Fibroblast of the conjunctiva (primary cell): Measurements from ENCODE around the gene CLASP1.
"Not testable (repeated sequence)": the region's sequence is repeated elsewhere in the genome, so short reads cannot be mapped to it uniquely, and the experiment has no call there.

Source experiments
- DNase-seq: peaks from one replicate; pipeline ENCODE4 v3.0.0-alpha.2; 2010; ENCODE audit warnings: low read depth

Gene CLASP1

DNA sequence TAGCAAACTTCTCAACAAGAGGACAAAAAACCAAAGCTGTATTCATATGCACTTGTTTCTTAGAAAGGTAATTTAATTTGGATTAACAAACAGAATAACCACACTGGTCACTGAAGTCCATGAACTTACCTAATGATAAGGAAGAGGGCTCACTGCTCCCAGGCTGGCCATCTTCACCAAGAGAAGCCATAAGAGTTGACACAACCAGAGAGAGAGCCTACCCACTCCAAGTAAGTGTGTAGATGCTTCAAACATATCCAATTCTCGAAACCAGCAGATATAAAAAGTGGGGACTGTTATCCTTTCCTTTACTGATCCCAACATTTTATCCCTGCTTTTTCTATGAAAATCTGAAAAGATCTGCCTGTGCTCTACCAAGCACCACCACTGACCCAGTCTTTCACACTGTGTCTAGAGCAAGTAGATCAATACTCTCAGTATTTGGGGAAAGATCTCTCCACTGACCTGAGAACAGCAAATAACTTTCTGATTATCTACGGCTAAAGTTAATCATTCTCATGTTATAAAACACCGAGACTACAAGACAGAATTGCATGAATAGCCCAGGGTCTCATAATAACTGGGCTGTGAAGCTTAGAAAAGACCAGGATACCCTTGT, 230.1 kb downstream of the CLASP1 start:
- no peak for DNase-seq

DNA sequence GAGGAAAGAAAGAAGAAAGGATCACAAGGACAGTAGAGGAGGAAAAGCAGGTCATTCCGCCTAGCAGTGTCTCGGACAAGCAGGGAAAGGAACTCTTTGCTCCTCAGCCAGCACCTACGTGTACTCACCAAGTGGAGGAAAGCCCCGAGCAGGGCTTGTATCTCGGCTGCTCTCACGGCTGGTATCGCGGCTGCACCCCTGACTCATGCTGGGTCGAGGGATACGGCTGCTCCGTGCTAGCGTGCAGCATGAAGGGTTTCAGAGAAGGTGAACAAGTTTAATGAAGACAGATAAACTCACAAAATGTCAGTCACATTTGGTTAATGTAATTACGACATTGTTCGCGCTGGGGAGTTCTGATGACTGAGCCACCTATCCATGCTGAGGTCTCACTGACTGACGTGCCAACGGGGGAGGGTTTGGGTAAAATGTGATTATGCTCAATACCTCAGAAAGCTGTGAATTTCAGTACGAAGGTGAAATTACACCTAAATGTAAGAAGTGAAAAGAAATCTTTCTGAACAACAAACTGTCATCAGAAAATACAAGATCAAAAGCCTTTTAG, 230.7 kb downstream of the CLASP1 start:
- no peak for DNase-seq

DNA sequence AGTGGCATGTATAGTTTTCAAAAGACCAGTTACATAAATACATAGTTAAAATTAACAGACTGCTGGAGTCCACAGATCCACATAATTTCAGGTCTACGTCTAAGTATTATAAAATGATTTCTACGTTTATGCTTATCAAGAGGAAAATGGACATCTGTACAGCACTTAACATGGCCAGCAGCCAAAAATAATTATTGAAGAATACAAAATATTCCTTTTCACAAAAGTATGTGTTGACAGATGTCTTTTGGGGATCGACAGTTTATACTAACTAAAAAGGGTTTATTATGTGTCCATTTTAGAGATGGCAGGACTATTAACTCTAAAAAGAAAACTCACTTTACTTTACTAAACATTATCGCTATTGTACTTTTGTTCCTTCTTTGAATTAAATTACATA, 231.4 kb downstream of the CLASP1 start:
- no peak for DNase-seq

DNA sequence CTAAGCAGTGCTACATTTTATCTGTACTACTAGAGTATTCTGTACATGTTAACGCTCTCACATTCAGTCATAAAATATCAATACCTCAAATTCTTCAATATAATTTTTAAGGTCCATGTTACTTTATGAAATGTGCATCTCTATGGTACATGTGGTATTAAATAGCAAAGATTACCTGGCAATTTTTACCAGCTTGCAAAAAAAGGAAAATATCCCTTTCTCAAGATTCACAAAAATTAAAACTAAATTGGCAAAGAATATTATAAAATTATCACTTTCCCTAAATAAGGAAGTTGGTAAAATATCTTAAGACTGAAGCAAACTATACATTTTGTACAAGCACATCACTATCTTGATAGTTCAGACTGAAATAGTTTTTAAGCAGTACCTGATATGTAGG, 233.5 kb downstream of the CLASP1 start:
- no peak for DNase-seq

DNA sequence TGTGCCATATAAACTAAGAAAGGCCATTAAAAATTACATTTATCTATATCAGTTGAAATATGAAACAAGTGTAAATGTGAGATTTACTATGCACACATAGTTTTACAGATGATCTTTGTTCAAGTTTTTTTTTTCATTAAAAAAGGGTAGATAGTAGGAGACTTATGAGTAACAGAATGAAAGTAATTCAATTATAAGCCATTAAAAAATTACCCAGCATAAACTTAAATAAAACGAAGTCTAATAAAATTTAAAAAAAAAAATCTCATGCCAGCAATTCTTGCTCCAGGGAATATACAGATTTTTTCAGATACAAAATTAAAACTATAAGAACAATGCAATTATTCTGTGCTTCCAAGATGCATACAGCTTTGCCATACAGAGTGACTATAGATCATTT, 236.9 kb downstream of the CLASP1 start:
- no peak for DNase-seq

DNA sequence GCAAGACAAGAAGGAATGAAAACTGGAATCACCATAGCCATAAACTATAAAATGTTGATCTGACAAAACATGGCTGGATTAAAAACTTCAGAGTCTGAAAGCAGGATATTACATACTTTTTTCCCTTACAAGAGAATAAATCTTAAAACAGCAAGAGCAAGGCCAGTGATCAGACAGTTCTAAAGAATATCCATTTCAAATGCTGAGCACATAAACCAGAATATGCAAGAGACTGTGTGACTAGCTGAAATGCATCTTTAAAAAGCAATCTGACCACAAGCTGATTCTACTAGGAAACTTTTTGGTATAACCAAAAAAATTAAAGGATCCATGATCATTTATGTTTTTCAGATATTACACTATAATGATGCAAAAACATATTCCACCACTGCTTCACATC, 239.3 kb downstream of the CLASP1 start:
- no peak for DNase-seq

DNA sequence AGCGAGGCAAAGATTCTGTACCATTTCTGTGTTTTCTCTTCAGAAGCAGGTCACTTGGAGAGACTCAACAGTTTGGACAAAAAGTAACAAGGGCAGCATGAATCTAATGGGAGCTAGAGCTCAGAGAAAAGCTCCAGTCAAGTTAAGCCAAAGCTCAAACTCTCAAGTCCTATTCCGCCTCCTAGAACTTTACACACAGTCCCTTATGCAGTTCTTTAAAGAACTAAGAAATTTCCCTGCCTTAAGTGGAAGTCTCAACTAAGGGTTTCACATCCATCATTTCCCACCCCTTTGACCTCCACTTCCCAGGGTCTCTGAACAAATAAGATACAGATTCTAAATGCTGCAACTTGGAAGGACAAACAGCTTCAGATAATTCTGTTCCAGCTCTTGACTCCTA, 239.9 kb downstream of the CLASP1 start:
- DNase-seq: no peak

DNA sequence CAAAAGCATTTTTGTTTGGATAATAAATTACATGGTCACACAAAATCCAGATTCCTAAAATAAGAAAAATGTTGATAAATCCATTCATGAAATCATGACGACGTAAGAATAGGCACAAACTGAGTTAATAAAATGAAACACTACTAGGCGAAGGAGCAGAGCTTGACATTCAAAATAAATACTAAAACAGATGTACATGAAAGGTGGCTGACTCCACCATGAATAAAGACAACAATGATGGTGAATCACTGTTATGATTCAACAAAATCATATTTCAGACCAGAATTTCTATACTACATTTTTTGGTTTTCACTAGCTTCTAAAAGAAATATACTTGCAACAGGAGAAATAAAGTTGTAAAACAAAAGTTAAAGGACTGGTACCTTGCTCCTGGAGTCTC, 240.6 kb downstream of the CLASP1 start:
- DNase-seq: no peak

DNA sequence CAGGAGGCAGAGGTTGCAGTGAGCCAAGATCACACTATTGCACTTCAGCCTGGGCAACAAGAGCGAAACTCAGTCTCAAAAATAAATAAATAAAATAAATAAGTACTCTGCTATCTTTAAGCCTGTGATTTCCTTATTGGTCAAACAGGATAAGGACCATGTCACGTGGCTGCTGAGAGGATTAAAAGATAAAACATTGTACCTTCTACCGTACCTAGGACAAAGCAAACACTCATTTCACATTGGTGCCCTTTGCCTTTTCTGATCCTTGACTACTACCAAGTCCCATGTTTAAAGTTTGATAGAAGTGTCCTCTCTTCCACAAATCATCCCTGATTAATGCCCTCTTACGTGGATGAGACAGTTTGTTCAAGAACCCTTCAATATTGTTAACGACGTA, 244.0 kb downstream of the CLASP1 start:
- DNase-seq: no peak

DNA sequence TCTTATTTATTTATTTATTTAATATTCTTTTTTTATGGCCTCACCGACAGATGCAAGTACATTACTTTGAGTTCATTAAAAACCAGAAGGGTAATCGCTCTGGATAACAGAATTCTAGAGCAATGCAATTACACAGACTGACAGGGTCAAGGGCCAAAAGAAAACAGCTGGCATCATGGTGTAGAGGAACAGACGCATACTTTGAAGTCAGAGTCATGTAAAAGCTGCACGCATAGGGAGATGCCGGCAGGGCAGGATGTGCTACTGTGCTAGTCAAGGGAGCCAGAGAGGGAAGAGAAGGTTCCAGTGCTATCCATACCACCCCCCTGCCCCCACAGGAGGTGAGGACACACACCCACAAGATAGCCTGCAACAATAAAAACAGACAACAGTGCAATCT, 249.1 kb downstream of the CLASP1 start:
- peak; percentile 41 for DNase-seq

DNA sequence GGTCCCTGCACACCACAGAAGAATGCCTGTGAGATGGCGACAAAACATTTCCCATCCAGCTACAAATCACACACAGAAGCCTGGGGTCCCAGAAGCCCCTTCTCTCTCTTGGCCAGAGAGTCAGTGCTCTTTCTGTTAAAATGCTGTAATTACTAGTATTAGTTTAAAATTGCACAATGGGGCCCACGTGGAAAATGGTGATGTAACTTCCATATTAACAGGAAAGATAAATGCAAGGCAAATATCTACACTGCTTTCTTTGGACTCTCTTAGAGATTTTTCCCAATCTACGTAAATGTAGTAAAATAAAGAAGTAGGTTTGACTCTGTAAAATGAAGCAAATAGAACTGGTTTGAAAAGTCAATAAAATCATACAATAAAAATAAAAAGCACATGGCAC, 250.4 kb downstream of the CLASP1 start:
- no peak for DNase-seq

DNA sequence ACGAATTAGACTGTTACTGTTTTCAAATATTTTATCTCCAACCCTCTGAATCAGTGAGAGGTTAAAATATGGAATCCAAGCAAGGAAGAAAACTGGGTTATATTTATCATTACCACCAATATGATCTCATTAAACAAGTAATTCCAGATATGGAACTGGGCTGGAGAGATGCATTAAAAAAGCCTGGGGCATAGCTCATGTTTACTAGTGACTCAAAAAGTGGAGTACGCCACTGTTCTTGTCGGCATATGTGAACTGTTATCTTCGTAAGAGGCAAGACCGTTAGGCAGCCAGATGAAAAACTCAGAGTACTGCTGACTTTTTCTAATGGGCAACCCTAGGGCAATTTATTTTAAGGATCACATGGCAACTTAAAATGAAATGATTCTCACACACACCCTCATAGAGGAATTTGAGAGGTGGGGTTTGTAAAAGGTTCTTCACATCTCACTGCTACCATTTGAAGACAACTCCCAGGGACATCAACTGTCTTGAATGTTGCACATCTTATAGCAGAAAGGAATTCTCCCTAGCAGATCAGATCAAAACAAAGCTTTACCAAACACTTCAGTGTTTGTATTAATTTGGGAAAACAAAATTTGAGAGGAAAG, 259.1 kb downstream of the CLASP1 start:
- DNase-seq: no peak

DNA sequence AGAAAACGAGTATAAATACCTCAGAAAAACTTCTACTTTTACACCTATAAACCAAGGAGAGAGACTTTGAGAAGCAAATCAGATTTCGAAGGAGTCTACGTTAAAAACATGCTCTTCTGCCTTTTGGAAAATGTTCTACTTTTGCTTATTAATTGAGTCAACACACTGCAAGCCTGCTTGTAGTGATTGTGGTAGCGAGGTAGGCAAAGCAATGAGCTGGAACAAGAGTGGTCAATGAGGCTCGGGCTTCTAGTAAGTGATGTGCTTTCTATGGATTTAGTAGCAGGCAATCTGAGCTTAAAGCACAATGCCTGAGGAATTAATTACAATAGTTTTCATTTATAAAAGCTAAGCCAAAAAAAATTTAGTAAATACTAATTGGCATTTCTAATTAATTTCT, 260.9 kb downstream of the CLASP1 start:
- DNase-seq: no peak

DNA sequence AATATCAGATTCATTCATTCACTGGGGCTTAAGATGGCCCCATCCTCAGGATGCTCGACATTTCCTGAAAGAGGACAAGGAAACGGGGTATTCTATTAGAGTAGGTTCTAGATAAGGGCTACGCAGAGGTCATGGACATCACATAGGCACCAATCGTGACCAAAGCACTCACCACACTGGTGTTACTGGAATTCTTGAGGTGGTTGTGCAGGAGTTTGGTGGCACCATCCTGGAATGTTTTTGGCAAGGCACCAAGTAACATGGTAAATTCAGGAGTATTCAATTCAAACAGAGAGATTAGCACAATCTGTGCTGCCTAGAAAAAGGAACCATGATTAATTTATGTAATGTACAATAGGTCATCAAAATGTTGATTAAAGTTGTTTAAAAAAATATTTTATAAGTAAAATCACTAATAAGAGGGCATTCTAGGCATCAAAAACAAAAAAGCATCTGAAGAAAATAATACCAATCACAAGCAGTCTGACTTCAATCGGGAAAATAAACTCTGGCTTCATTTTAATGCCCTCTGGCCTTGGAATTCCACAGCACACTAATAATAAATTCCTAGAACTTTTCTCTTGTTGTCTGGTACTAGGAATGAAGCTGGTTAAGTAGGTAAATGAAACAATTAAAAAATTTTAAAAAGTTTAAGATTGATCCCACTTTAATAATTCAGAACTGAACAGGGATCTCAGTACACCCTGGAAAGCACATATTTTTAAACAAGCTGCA, 261.5 kb downstream of the CLASP1 start:
- DNase-seq: no peak

DNA sequence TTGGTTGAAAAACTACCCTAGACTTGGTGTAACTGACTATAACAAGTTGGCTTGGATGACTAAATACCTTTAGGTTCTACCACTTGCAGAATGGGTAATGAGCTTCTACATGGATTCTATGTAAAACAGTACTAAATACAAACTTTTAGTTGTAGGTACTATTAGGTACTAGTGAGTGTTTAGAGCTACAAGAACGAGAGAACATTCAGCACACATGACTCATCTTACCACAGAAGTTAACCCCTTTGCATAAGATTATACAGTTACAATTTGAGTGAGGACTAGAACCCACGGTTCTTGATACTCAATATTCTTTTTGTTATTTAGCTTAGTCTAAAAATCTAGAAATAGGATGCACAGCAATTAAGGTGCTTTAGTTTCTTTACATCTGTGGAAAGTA, 262.6 kb downstream of the CLASP1 start:
- no peak for DNase-seq

DNA sequence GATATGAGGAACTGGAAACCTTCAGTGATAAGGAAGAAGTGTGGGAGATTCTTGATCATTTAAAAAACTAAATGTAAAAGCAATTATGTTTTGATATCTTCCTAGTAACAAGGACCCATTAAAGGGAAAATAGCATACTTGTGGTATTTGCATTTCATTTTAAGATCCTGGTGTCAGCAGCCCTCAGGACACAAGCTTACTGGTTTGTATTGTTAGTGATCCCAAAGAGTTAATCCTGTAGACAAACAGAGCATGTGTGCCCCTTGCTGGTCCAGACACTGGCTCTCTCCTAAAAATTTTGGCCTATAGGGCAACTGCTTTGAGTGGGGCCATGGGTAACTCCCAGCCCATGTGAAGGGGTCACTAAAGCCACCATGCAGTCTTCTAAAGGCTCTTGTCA, 263.2 kb downstream of the CLASP1 start:
- DNase-seq: no peak

DNA sequence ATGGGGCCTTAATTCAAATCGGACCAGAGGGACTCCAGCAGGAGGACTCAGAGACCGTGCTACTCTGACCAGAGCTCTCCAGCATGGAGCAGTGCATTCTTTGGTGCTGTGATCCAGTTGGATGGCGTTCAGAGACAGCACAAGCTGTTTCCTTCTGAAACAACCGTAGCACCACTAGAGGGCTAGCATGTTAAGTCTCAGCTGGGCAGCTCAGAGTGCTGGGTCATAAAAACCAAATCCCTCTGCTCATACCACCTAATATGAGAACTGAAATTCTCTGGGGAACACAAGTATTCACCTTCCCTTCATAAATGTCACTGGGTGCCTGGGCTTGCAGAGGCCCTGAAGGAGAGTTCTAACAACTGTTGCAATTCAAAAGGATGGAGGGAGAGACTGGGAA, 266.5 kb downstream of the CLASP1 start:
- DNase-seq: no peak

DNA sequence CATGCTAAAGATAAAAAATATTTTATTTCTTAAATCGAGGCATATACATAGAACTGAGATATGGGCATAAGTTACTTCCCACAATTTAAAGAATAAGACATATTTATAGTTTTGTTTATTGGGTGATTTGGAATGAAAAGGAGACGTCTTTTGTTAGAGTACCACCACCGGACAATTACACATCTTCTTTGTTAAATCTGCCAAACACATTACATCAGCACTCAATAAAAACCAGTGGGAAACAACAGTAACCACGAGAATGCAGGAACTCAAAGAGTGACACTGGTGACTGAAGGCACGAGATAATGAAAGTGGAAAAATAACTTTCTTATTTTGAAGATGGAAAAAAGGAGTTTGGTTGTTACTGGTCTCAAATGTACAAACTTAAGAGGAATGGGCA, 271.6 kb downstream of the CLASP1 start:
- no peak for DNase-seq

DNA sequence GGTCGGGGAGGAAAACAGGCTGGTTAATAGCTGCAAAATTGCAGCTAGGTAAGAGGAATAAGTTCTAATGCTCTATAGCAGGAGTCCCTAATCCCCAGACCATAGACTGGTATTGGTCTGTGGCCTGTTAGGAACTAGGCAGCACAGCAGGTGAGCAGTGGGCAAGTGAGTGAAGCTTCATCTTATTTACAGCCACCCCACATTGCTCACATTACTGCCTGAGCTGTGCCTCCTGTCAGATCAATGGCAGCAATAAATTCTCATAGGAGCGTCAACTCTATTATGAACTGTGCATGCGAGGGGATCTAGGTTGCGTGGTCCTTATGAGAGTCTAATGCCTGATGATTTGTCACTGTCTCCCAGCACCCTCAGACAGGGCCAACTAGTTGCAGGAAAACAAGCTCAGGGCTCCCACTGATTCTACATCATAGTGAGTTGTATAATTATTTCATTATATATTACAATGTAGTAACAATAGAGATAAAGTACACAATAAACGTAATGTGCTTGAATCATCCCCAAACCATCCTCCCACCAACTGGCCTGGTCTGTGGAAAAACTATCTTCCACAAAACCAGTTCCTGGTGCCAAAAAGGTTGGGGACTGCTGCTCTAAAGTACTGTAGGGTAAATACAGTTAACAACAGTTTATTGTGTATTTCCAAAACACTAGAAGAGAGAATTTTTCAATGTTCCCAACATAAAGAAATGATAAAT, 272.6 kb downstream of the CLASP1 start:
- no peak for DNase-seq

DNA sequence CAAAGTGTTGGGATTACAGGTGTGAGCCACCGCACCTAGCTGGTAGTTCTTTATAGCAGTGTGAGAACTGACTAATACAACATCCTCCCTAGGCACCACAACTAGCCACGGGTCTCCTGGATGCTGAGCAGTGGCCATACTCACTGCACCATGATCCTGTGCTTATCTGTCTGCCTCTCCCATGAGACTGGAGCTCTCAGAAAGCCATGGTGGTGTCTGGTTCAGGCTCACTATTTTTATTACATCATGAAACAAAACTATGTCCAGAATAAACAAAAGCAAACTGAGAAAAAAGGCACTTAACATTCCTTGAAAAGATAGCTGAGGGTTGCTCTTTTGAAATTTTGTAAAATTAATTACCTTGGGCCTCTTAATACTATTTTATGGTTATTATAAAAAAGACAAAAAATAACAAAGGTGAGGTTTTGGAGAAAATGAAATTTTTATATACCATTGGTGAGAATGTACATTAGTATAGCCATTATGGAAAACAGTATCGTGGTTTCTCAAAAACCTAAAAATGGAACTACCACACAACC, 273.6 kb downstream of the CLASP1 start:
- no peak for DNase-seq

DNA sequence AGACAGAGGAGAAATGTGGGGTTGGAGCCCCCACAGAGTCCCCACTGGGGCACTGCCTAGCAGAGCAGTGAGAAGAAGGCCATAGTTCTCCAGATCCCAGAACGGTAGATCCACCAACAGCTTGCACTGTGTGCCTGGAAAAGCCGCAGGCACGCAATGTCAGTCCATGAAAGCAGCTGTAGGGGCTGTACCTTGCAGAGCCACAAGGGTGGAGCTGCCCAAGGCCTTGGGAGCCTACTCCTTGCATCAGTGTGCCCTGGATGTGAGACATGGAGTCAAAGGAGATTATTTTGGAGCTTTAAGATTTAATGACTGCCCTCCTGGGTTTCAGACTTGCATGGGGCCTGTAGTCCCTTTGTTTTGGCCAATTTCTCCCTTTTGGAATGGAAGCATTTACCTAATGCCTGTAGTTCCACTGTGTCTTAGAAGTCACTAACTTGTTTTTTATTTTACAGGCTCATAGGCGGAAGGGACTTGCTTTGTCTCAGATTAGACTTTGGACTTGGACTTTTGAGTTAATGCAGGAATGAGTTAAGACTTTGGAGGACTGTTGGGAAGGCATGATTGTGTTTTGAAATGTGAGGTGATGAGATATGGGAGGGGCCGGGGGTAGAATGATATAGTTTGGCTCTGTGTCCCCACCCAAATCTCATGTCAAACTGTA, 274.7 kb downstream of the CLASP1 start:
- DNase-seq: not testable (repeated sequence)
